Colonic mucosa (tissue), 4 donors: Measurements from ENCODE around the gene DAZL. TPM values are rescaled to one million over a fixed set of nuclear protein-coding genes. Genes with fewer than 3 reads are reported as not detected.

Experiments used
- DNase-seq: peaks from one replicate; pipeline ENCODE4 v3.0.0-alpha.2; 2020
- H3K27ac ChIP-seq: fragments of 200-600 bp; one replicate; pipeline ENCODE4 v1.8.0; 2021
- H3K27me3 ChIP-seq: fragments of 200-600 bp; one replicate; pipeline ENCODE4 v1.8.0; 2021
- H3K36me3 ChIP-seq: fragments of 200-600 bp; one replicate; pipeline ENCODE4 v1.8.0; 2021
- H3K4me1 ChIP-seq: fragments of 200-600 bp; one replicate; pipeline ENCODE4 v1.8.0; 2021; ENCODE audit warnings: mild to moderate bottlenecking
- H3K4me3 ChIP-seq: fragments of 200-600 bp; one replicate; pipeline ENCODE4 v1.8.0; 2021
- H3K9ac ChIP-seq, 2 donors: one replicate each; pipeline ENCODE4 v1.7.0; 2013; ENCODE audit warnings: control low read depth in 2 of 2, low read depth in 2 of 2, low read length in 2 of 2
- H3K9me3 ChIP-seq: fragments of 200-600 bp; one replicate; pipeline ENCODE4 v1.8.0; 2021
- intact Hi-C: fragments of 100-400 bp; cut with DNase I; formaldehyde crosslinking; loops from one replicate; pipeline ENCODE4 v1.14.1; 2022
- total RNA-seq, 2 donors: library from RNA; stranded (reverse); fragmentation: NEBNext Ultra II Directional in 1 of 2; extraction: Animal tissue kit (Norgen Biotek cat#: 25700) in 1 of 2; gene quantifications; one replicate each; pipeline ENCODE4 v1.2.1, GENCODE V29; 2021
- TF ChIP-seq, protein P1 (sequence below): fragments of 200-600 bp; IDR thresholded peaks from one replicate; pipeline ENCODE4 v1.8.0; 2022; ENCODE audit warnings: antibody characterized with exemption, mild to moderate bottlenecking
- donor health status: healthy.
- donor health status: DM: no; HTN: no; CAD: no.
- donor health status: DM: no; HTN: no; CAD: no.

Gene DAZL
- total RNA-seq, 2 donors from 2014 or later: not detected

DNA sequence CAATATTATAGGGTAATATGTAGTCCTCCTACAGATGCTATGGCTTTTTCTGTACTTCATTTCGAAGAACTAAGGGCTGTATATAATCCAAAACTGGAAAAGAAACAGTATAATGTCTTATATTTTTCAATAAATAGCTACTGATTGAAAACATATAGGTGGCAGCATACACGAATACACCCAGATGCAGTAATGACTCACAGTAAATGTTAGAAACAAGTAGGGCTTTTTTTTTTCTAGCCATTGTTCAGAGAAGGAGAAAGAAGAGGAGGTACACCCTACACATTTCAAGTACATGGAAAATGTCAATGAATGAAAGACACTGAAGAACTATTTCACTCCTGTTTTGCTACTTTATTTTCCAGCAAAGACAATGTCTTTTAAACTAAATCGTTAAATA lies 9.4 kb downstream of the DAZL start:
- Histone ChIP-seq H3K27me3 (no peaks in the 10 kb centered on the region), H3K27ac (no peak overlapping the region), H3K4me1 (no peaks in the 10 kb centered on the region), H3K9ac (no peak overlapping the region), H3K36me3 (no peaks in the 10 kb centered on the region), H3K9me3 (no peaks in the 10 kb centered on the region), H3K4me3 (no peak overlapping the region)
- intact Hi-C loops: no loop called here
- TF ChIP-seq, protein P1, sequence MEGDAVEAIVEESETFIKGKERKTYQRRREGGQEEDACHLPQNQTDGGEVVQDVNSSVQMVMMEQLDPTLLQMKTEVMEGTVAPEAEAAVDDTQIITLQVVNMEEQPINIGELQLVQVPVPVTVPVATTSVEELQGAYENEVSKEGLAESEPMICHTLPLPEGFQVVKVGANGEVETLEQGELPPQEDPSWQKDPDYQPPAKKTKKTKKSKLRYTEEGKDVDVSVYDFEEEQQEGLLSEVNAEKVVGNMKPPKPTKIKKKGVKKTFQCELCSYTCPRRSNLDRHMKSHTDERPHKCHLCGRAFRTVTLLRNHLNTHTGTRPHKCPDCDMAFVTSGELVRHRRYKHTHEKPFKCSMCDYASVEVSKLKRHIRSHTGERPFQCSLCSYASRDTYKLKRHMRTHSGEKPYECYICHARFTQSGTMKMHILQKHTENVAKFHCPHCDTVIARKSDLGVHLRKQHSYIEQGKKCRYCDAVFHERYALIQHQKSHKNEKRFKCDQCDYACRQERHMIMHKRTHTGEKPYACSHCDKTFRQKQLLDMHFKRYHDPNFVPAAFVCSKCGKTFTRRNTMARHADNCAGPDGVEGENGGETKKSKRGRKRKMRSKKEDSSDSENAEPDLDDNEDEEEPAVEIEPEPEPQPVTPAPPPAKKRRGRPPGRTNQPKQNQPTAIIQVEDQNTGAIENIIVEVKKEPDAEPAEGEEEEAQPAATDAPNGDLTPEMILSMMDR: no peak
- no peak for DNase-seq

DNA sequence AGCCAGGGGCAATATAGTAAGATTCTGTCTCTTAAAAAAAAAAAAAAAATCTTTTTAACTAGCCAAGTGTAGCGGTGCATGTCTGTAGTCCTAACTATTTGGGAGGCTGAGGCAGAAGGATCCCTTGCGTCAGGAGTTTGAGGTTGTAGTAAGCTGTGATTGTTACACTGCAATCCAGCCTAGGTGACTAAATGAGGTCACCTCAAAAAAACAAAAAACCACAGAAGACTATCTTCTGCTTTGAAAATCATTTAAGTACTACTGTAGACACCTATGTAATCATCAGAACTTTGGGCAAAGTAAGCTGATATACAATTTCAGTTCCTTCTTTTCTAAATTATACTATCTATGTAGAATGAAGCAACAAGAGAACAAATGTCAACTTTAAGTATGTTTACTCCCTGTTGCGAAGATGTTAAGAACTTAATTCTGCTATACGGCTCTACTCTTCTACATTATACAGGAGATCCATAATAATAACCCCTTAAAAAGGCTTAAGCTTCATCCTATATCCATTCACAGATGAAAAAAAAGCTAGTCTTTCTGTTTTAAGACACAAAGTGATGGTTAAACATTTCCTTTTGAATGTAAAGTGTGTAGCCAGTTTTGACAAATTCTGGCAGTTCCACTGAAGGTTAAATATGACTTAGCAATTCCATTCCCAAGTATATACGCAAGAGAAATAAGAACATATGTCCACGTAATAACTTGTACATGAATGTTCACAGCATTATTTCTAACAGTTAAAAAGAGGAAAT lies 15.2 kb downstream of the DAZL start:
- H3K27me3 ChIP-seq: no peaks in the 10 kb centered on the region
- H3K27ac ChIP-seq: no peak overlapping the region
- DNase-seq: no peak
- no peak overlapping the region for H3K9ac ChIP-seq
- H3K4me1 ChIP-seq: no peaks in the 10 kb centered on the region
- TF ChIP-seq, protein P1: no peak
- H3K36me3 ChIP-seq: no peaks in the 10 kb centered on the region
- intact Hi-C loops: no loop called here
- no peaks in the 10 kb centered on the region for H3K9me3 ChIP-seq
- no peak overlapping the region for H3K4me3 ChIP-seq

DNA sequence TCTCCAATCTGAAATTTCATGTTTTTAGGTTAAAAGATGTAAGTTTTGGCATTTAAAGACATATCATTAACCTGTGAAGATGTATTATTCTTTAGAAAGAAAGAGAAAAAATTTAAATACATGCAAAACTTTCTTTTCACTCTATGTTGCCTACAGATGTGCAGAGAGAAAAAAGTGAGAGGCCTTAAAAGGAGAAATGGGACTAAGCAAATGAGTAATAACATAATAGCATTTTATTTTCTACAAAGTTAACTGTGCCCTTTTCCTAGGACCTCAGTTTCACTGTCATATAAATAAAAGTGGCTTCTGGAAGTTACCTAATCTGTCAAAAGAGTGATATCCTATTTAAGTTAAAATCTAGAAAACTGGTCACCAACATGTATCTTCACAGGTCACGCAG lies 16.1 kb downstream of the DAZL start:
- H3K27ac ChIP-seq: no peak overlapping the region
- TF ChIP-seq, protein P1: no peak
- H3K9me3 ChIP-seq: no peaks in the 10 kb centered on the region
- intact Hi-C loops: no loop called here
- H3K9ac ChIP-seq: no peak overlapping the region
- H3K27me3 ChIP-seq: no peaks in the 10 kb centered on the region
- no peaks in the 10 kb centered on the region for H3K36me3 ChIP-seq
- no peak for DNase-seq
- H3K4me1 ChIP-seq: no peaks in the 10 kb centered on the region
- no peak overlapping the region for H3K4me3 ChIP-seq

DNA sequence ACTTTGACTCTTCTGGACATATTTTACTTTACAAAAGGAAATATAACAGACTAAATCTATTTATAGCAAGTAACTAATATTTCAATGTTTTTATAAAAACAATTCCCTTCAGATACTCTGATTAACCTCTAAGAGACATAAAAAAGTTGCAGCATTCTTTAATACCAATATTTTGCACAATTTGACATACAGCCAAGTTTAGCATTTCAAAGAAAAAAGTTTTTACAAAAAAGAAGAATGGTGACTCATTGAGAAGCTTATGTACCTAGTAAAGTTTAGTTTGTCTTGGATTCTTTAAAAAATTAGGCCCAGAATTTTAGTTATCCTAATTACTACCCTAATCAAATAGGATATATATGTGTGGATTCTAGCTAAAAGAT lies 17.6 kb downstream of the DAZL start:
- intact Hi-C loops: no loop called here
- H3K27ac ChIP-seq: no peak overlapping the region
- TF ChIP-seq, protein P1: no peak
- H3K9me3 ChIP-seq: no peaks in the 10 kb centered on the region
- H3K4me1 ChIP-seq: no peaks in the 10 kb centered on the region
- no peak for DNase-seq
- no peak overlapping the region for H3K4me3 ChIP-seq
- H3K9ac ChIP-seq: no peak overlapping the region
- no peaks in the 10 kb centered on the region for H3K27me3 ChIP-seq
- no peaks in the 10 kb centered on the region for H3K36me3 ChIP-seq

DNA sequence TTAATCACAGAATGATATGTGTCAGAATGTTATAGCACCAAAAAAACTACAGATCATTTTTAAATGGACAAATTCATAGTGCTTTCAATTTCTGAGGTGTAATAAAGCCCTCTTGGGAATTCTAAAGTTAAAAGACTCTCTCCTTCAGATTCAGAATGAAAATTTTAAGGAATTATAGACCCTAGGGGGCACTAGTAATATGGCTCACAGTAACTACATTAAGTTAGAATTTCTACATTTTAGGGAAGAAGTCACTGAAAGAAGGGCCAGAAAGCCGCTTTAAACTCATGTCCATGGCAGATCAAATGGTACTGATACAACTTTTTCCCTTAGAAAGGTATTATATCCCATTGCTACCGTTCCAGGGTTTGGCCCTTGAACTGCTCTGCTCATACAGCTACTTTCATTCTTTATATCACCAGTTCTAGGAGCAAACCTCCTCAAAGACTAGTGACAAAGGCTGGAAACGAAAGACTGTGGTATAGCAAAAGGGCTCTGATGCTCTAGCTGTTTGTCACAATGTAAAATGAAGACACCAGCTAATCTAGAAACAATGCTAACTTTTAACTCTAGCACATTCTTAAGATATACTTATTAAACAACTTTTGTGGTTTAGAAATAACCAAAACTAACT lies 18.1 kb downstream of the DAZL start:
- TF ChIP-seq, protein P1: no peak
- Histone ChIP-seq H3K4me3 (no peak overlapping the region), H3K9ac (no peak overlapping the region), H3K27ac (no peak overlapping the region), H3K4me1 (no peaks in the 10 kb centered on the region), H3K36me3 (no peaks in the 10 kb centered on the region), H3K9me3 (no peaks in the 10 kb centered on the region), H3K27me3 (no peaks in the 10 kb centered on the region)
- intact Hi-C loops: no loop called here
- no peak for DNase-seq
